Spinal cord (tissue), 10 donors: ENCODE measurements around the gene UTF1. TPM values are rescaled to one million over a fixed set of nuclear protein-coding genes. Genes with fewer than 3 reads are reported as not detected.

Experiments used
- DNase-seq, 6 donors: peaks; one replicate each; pipeline versions ENCODE4 v3.0.0 to v3.0.0-alpha.2; 2013 to 2015; ENCODE audit warnings: low spot score in 6 of 6, low read depth in 4 of 6
- H3K27ac ChIP-seq: one replicate; pipeline ENCODE4 v1.5.1; 2013; ENCODE audit warnings: low read depth, low read length, control low read depth
- H3K27me3 ChIP-seq: one replicate; pipeline ENCODE4 v1.6.1; 2013; ENCODE audit warnings: low read length; ENCODE audit not compliant: control insufficient read depth, insufficient read depth
- H3K36me3 ChIP-seq: one replicate; pipeline ENCODE4 v1.6.1; 2013; ENCODE audit warnings: low read length; ENCODE audit not compliant: control insufficient read depth, insufficient read depth
- H3K4me1 ChIP-seq: one replicate; pipeline ENCODE4 v1.6.1; 2013; ENCODE audit warnings: low read length; ENCODE audit not compliant: control insufficient read depth, insufficient read depth
- H3K4me3 ChIP-seq: one replicate; pipeline ENCODE4 v1.5.1; 2013; ENCODE audit warnings: low read depth, low read length, control low read depth
- H3K9me3 ChIP-seq: one replicate; pipeline ENCODE4 v1.6.1; 2013; ENCODE audit warnings: low read length; ENCODE audit not compliant: control insufficient read depth, insufficient read depth
- WGBS: methylation state at CpG from one replicate; pipeline ENCODE4 v1.1.5; 2013; ENCODE audit warnings: missing lambda C conversion rate; ENCODE audit not compliant: insufficient coverage; 5-methylcytosine and 5-hydroxymethylcytosine counted together
- polyA plus RNA-seq, 2 donors: library from polyadenylated mRNA; unstranded; fragments of 120-200 nt; gene quantifications; one replicate each; pipeline ENCODE4 v1.2.1, GENCODE V29; 2013; ENCODE audit not compliant: insufficient read length in 2 of 2
- total RNA-seq, 2 donors: library from RNA; depleted of rRNA in 1 of 2; stranded (reverse); fragments of 120-200 nt in 1 of 2; fragments of >200 nt in 1 of 2; gene quantifications; one replicate each; pipeline versions ENCODE4 v1.2.3 to v1.2.4, GENCODE V29; 2013 to 2014
- donor health status: healthy.

The UTF1 gene
- total and polyA plus RNA-seq, 4 donors = not detected

GRCh38 chr10:133249975-133250754 lies 20.1 kb downstream of the UTF1 start:
- Histone ChIP-seq H3K4me3 (no peak overlapping the region), H3K36me3 (no peaks in the 10 kb centered on the region), H3K27me3 (peaks cover 9% of the 10 kb centered on the region), H3K9me3 (no peaks in the 10 kb centered on the region), H3K4me1 (peaks cover 3% of the 10 kb centered on the region), H3K27ac (no peak overlapping the region)
- WGBS = 56% methylated on average over 6 of the region's 11 CpGs
- DNase-seq = no peak

GRCh38 chr10:133251388-133252222 lies 21.6 kb downstream of the UTF1 start:
- Histone ChIP-seq H3K27ac (no peak overlapping the region), H3K9me3 (no peaks in the 10 kb centered on the region), H3K36me3 (no peaks in the 10 kb centered on the region), H3K27me3 (peaks cover 5% of the 10 kb centered on the region), H3K4me3 (no peak overlapping the region), H3K4me1 (peaks cover 3% of the 10 kb centered on the region)
- 62% methylated on average over 25 of the region's 28 CpGs for WGBS
- DNase-seq = no peak

- peaks cover 5% of the 10 kb centered on the region for H3K27me3 ChIP-seq
Observed at GRCh38 chr10:133252223-133252552, 22.2 kb downstream of the UTF1 start.

GRCh38 chr10:133253361-133253955 lies 23.4 kb downstream of the UTF1 start:
- Histone ChIP-seq H3K36me3 (no peaks in the 10 kb centered on the region), H3K9me3 (no peaks in the 10 kb centered on the region), H3K27me3 (peaks cover 14% of the 10 kb centered on the region), H3K27ac (no peak overlapping the region), H3K4me3 (no peak overlapping the region), H3K4me1 (peaks cover 16% of the 10 kb centered on the region)
- 89% methylated on average over 17 of the region's 22 CpGs for WGBS
- DNase-seq = no peak

More at GRCh38 chr10:133252223-133252552, 22.2 kb downstream of the UTF1 start:
- WGBS = 78% methylated on average over 4 of the region's 12 CpGs
- Histone ChIP-seq H3K4me3 (no peak overlapping the region), H3K27ac (no peak overlapping the region), H3K36me3 (no peaks in the 10 kb centered on the region), H3K4me1 (peaks cover 3% of the 10 kb centered on the region), H3K9me3 (no peaks in the 10 kb centered on the region)
- no peak for DNase-seq

- peaks cover 14% of the 10 kb centered on the region for H3K27me3 ChIP-seq
- WGBS = 55% methylated on average over 12 of the region's 13 CpGs
- H3K27ac ChIP-seq = no peak overlapping the region
- DNase-seq = no peak
- H3K4me1 ChIP-seq = peaks cover 27% of the 10 kb centered on the region
- H3K36me3 ChIP-seq = no peaks in the 10 kb centered on the region
- no peak overlapping the region for H3K4me3 ChIP-seq
- H3K9me3 ChIP-seq = no peaks in the 10 kb centered on the region
Observed at GRCh38 chr10:133254421-133255120, 24.6 kb downstream of the UTF1 start.

GRCh38 chr10:133255323-133255722 lies 25.3 kb downstream of the UTF1 start:
- no peaks in the 10 kb centered on the region for H3K36me3 ChIP-seq
- H3K27me3 ChIP-seq = peaks cover 12% of the 10 kb centered on the region
- peaks cover 31% of the 10 kb centered on the region for H3K4me1 ChIP-seq
- H3K9me3 ChIP-seq = no peaks in the 10 kb centered on the region
- no peak overlapping the region for H3K4me3 ChIP-seq
- no peak overlapping the region for H3K27ac ChIP-seq
- WGBS = 91% methylated on average over 13 of the region's 15 CpGs
- DNase-seq = no peak

- DNase-seq = no peak
- peaks cover 12% of the 10 kb centered on the region for H3K27me3 ChIP-seq
- peaks cover under 1% of the 10 kb centered on the region for H3K36me3 ChIP-seq
- WGBS = 7% methylated on average over 27 of the region's 27 CpGs
- peaks cover 50% of the 10 kb centered on the region for H3K4me1 ChIP-seq
- no peak overlapping the region for H3K27ac ChIP-seq
- H3K9me3 ChIP-seq = no peaks in the 10 kb centered on the region
- no peak overlapping the region for H3K4me3 ChIP-seq
Observed at GRCh38 chr10:133257489-133258065, 27.6 kb downstream of the UTF1 start.

- 75% methylated on average over 21 of the region's 21 CpGs for WGBS
- Histone ChIP-seq H3K36me3 (peaks cover 4% of the 10 kb centered on the region), H3K27ac (no peak overlapping the region), H3K4me1 (peaks cover 55% of the 10 kb centered on the region), H3K4me3 (no peak overlapping the region), H3K9me3 (no peaks in the 10 kb centered on the region), H3K27me3 (peaks cover 12% of the 10 kb centered on the region)
- no peak for DNase-seq
Observed at GRCh38 chr10:133258066-133258817, 28.2 kb downstream of the UTF1 start.
